Right renal pelvis (tissue), 4 donors: Measurements from ENCODE around the gene OTOG. TPM values are rescaled to one million over a fixed set of nuclear protein-coding genes. Genes with fewer than 3 reads are reported as not detected.
"Not testable (repeated sequence)": the region's sequence is repeated elsewhere in the genome, so short reads cannot be mapped to it uniquely, and the experiment has no call there.

Source experiments
- DNase-seq, 4 donors: peaks; one replicate each; pipeline ENCODE4 v3.0.0-alpha.2; 2013; ENCODE audit warnings: low read depth in 4 of 4, low spot score in 3 of 4, missing footprints in 1 of 4
- polyA plus RNA-seq, 4 donors: library from polyadenylated mRNA; unstranded; fragments of 120-200 nt; gene quantifications; one replicate each; pipeline ENCODE4 v1.2.1, GENCODE V29; 2013; ENCODE audit not compliant: insufficient read length in 4 of 4

Gene OTOG
- polyA plus RNA-seq, 4 donors, result 0.25 to 0.54 (median 0.34) TPM

DNA sequence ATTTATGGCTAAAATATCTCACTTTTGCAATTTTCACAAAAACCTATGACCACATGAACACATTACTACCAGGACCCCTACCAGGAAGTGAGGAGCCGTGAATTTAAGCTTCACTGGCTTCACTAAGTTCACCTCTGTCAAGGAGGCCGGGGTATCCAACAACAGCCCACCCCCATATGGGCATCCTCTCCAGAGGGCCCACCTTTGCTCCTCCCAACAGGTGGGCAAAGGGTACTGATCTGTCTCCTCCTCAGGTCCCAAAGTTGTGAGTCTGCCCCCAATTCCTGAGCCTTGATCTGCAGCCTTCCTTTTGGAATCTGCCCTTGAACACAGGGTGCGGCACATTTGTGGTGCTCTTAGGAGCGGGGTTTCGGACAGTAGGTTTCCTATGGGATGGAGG is 66.9 kb downstream of the OTOG start:
- DNase-seq, result no peak

DNA sequence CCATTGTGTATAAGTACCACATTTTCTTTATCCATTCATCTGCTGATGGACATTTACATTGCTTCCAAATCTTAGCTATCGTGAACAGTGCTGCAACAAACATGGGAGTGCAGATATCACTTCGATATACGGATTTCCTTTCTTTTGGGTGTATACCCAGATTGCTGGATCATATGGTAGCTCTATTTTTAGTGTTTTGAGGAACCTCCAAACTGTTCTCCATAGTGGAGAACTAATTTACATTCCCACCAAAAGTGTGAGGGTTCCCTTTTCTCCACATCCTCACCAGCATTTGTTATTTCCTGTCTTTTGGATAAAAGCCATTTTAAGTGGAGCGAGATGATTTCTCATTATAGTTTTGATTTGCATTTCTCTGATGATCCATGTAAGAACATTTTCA is 75.7 kb downstream of the OTOG start:
- DNase-seq, result not testable (repeated sequence)

DNA sequence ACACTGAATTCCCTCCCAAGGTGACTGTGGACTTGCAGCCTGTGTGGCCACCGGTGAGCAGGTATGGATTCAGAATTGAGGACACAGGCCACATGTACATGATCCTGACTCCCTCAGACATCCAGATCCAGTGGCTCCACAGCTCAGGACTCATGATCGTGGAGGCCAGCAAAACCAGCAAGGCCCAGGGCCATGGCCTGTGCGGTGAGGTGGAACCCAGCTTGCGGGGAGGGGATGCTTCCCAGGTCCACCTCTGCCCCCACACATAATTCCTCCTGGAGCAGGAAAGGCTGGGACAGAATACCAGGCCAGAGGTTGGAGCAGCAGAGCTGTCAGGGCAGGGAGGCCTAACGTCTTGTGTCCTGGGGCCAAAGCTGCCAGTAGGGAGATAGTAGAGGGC is 82.1 kb downstream of the OTOG start:
- DNase-seq, result no peak

DNA sequence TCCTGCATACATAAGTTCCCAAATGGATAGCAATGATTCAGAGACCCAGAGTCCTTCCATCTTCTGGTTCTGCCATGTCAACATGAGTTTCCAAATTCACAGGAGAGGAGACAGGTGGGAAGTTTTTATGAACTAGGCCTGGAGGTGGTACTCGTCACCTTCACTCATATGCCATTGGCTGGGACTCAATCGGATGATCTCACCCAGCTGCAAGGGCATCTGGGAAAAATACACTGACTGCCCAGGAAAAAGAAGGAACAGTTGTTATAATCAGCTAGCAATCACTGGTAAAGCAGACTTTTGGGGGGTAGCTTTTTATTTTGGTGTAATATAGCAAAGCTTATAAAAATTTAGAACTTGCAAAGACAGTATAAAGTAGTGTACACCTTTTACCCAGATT is 83.9 kb downstream of the OTOG start:
- no peak for DNase-seq

DNA sequence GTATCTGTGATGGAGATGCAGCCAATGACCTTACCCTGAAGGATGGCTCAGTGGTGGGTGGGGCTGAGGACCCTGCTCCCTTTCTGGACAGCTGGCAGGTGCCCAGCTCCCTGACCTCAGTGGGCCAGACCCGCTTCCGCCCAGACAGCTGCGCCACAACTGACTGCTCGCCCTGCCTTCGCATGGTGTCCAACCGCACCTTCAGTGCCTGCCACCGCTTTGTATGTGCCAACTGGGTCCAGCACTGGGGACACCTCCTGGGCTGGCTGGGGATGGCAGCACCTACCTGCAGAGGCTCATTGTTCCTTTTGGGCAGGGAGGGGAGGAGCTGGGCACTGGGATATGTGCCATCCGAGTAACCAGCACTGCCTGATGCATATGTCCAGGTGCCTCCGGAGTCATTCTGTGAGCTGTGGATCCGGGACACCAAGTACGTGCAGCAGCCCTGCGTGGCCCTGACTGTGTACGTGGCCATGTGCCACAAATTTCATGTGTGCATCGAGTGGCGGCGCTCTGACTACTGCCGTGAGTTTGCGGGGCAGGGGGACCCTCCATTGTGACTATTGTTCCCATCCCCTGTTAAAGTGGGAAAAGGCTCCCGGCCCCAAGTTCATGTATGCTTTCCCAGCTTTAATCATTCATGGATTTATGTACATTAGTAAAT is 84.8 kb downstream of the OTOG start:
- no peak for DNase-seq

DNA sequence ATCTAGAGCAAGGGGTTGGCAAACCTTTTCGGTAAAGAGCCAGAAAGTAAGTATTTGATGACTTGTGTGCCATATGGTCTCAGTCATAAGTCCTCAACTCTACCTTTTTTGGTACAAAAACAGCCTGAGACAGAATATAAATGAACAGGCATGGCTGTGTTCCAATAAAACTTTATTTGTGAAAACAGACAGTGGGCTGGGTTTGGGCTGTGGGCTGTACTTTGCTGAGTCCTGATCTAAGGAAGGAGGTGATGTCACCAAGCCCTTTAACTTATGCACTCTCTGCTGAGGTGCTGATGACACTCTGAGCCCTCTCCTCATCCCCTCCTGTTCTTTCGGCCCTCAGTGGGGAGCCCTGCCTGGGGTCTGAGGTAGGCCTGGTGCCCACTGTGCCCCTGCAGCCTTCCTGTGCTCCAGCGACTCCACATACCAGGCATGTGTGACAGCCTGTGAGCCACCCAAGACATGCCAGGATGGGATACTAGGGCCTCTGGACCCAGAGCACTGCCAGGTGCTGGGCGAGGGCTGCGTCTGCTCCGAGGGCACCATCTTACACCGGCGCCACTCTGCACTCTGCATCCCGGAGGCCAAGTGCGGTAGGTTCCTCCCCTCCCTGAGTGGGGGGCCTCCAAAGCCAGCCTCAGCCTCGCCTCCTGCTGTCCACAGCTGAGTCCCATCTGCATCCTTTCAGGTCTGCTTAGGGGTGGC is 86.4 kb downstream of the OTOG start:
- no peak for DNase-seq

DNA sequence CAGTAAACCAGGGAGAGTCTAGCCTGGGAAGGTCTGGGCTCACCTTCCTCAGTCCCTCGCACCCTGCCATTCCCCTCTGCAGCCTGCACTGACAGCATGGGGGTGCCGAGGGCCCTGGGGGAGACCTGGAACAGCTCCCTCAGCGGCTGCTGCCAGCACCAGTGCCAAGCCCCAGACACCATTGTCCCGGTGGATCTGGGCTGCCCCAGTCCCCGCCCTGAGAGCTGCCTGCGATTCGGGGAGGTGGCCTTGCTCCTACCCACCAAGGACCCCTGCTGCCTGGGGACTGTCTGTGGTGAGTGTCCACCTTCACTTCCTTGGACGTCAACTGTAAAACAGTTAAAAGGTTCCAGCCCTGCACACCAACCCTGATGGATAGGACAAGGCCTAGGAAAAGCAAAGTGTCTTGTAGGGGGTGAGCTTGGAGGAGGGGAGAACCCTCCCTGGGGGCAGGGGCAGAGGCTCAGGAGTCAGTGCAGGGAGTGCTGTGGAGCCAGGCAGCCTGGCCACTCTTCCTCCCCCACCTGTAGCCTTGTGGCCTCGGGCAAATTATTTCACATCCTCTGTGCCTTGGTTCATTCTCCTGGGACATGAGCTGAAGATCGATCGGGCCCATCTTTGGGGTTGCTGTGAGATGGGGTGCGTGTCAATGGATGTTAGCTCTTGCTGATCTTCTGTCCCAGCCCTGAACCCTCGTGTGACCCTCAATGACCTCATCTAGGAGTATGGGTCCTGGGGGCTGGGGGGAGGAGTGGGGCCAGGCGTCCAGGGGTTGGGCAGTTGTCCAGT is 87.1 kb downstream of the OTOG start:
- no peak for DNase-seq

DNA sequence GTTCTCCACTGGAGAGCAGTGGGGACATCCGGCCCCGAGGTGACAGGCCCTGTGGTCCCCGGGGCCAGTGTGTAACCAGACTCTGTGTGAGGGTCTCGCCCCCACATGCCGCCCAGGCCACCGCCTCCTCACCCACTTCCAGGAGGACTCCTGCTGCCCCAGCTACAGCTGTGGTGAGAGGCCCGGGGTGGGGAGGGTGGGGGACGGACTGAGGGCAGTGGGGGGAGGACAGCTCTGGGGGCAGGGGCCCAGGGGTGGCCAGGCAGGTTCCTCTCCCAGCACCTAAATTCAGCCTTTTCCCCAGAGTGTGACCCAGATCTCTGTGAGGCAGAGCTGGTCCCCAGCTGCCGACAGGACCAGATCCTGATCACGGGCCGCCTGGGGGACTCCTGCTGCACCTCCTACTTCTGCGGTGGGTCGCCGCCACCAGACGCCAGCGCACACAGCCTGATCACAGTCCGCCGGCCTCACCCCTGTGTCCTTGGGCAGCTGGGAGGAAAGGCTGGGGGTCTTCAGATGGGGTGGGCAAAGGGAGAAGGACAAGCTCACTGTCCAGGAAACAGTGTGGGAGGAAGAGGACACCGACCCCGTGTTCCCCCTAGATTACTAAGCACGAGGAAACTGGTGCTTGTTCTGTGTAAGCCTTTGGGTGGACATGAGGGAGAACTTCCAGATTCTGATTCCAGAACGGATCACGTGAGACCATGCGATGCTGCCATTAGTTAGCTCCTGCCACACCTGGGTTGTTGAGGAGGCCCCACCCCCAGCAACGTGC is 87.9 kb downstream of the OTOG start:
- DNase-seq, result no peak

DNA sequence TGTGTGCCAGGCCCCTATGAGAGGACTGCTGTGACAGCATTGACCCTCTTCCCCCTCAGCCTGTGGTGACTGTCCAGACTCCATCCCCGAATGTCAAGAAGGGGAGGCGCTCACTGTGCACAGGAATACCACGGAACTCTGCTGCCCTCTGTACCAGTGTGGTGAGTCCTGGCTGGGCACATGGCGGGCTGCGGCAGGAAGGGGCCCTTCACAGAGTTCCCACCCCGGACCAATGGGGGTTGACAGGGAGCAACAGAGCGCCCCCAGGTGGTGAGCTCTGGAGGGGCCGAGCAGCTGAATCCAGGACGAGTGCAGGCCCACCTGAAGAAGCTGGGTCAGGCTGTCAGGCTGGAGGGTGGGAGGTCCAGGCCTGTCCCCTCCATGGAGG is 88.5 kb downstream of the OTOG start:
- DNase-seq, result no peak

DNA sequence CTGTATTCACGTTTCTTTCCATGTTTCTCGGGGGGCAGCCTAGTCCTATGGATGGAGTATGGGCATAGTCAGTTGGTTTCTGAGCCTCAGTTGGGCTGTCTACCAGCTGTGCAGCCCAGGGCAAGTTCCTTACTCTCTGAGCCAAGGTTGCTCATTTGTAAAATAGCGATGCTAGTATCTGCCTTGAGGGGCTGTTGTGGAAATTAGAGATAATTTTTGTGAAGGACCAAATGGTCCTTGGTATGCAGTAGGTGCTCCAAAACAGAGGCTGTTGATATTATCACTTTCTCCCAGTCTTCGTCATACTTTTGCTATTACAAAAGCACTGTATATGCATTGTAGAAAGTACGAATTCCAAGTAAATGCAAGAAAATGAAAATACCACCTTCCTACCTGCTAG is 89.7 kb downstream of the OTOG start:
- no peak for DNase-seq

DNA sequence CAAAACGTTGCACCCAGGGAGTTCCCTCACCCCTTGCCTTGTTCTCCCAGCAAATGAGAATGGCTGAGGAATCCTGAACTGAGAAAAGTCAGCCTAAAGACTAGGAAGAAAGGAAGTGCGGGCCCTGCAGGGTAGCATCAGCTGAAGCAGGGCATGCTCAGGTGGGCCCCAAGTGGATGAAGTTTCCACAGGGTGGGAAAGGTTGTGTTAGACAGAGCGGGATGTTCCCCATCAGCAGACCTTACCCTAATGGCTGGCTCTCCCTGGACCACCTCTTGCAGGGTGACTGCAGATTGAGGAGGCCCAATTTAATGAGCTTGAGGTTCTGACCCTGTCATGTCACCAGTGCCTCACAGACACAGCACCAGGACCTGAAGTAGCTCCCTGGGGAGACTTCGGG is 90.8 kb downstream of the OTOG start:
- DNase-seq, result no peak

DNA sequence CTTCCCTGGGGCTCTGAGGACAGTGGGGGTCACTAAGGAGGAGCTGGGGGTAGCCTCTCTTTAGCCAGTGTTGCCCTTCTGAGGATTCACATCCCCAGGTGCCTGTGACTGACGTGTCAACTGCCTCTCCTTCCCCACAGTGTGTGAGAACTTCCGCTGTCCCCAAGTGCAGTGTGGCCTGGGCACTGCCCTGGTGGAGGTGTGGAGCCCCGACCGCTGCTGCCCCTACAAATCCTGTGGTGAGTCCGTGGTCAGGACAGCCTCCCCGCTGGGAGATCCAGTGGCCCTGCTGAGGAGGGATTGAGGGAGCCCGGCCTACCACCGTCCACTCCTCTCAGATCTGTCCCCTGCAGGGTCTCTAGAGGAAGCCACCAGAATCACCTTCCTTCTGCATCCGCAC is 91.3 kb downstream of the OTOG start:
- no peak for DNase-seq

DNA sequence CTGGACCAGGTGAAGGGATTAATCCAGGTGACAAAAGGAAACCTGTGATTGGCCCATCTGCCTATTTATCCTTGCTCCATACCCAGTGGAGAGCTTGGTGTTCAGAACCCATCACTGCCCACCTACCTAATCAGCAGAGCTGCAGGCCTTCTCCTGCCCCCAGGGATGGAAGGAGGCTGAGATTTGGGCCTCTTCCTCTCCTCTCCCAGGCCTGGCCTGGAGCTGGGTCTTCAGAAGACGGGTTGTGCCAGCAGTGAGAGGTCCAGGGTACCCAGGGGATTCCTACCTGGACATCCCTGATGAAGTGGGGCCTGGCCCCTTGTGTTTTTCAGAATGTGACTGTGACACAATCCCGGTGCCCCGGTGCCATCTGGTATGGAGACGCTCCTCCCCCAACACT is 92.0 kb downstream of the OTOG start:
- DNase-seq, result no peak

DNA sequence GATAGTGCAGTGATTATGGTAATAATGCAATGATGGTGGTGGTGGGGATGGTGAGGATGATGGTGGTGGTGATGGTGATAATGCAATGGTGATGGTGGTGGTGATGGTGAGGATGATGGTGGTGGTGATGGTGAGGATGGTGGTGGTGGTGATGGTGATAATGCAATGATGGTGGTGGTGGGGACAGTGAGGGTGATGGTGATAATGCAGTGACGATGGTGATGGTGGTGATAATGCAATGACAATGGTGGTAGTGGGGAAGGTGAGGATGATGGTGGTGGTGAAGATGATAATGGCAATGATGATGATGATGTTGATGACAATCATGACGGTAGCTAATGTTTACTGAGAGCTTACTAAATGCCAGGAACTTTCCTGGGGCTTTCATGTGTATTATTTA is 92.7 kb downstream of the OTOG start:
- no peak for DNase-seq

DNA sequence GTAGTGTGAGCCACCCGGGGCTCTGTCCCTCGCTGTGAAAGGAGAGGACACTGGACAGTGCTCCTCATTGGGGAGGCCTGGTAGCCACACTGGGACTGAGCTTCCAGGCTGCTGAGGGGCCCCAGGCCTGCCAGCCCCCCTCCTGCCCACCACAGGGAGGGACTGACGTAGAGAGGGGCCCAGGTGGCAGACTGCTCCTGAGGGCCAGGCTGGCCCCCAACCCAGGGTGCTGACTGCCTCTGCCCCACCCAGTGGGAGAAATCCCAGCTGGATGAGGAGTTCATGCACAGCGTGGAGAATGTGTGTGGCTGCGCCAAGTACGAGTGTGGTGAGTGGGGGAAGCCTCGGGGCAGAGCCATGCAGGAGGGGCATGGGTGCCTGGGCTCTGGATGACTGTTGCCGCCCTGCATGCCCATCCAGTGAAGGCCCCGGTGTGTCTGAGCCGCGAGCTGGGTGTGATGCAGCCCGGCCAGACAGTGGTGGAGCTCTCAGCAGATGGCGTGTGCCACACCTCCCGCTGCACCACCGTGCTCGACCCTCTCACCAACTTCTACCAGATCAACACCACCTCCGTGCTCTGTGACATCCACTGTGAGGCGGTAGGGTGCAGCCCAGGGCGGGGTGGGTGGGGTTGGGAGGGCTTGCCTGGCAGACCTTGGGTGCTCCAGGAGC is 93.6 kb downstream of the OTOG start:
- no peak for DNase-seq

DNA sequence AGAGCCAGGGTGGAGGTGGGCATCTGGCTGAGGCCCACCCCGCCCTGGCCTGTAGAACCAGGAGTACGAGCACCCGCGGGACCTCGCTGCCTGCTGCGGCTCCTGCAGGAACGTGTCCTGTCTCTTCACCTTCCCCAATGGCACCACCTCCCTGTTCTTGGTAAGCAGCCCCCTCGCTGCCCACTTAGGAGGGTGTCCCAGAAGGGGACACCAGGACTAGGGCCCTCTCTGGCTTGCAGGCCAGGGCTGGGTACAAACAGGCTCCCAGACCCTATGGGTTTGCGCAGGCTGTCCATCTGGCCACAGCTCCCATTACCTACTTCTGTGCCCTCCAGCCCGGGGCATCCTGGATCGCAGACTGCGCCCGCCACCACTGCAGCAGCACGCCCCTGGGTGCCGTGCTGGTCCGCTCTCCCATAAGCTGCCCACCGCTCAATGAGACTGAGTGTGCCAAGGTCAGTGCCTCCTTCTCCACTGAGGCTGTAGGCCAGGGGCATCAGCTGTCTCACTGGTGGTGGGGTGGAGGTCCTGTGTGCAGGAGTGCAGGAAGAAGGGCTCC is 94.8 kb downstream of the OTOG start:
- no peak for DNase-seq

DNA sequence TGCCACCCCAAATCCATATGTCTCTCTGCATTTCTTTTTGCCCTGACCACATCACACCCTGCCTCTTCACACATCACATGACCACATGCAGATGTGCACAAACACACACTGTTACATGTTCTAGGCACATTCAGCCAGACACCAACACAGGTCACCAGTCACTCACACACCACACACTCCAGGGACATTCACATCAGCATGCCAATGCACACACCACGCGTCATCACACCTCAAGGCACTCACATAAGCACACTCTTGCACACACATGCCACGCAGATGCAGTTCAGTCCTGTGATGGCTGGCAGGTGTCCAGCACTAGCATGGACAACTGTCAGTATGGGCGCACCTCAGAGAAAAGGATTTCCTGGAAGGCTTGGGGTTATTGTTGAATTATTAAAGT is 95.3 kb downstream of the OTOG start:
- no peak for DNase-seq

DNA sequence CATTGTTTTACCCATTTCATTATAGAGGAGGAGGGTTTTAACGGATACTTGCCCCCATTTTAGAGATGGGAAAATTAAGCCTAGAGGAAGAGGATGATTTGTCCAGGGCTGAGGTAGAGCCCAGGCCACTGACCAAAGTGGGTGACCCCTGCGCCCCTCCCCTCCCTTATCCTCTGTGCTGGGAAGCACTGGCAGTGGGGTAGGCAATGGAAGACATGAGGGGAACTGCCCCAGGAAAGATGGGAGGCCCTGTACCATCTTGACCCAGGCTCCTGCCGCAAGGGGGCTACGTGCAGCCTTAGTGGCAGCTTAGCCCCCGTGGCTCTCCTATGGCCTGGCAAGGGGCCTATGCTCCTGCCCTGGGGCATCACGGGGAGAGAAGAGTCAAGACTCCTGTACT is 95.9 kb downstream of the OTOG start:
- no peak for DNase-seq

DNA sequence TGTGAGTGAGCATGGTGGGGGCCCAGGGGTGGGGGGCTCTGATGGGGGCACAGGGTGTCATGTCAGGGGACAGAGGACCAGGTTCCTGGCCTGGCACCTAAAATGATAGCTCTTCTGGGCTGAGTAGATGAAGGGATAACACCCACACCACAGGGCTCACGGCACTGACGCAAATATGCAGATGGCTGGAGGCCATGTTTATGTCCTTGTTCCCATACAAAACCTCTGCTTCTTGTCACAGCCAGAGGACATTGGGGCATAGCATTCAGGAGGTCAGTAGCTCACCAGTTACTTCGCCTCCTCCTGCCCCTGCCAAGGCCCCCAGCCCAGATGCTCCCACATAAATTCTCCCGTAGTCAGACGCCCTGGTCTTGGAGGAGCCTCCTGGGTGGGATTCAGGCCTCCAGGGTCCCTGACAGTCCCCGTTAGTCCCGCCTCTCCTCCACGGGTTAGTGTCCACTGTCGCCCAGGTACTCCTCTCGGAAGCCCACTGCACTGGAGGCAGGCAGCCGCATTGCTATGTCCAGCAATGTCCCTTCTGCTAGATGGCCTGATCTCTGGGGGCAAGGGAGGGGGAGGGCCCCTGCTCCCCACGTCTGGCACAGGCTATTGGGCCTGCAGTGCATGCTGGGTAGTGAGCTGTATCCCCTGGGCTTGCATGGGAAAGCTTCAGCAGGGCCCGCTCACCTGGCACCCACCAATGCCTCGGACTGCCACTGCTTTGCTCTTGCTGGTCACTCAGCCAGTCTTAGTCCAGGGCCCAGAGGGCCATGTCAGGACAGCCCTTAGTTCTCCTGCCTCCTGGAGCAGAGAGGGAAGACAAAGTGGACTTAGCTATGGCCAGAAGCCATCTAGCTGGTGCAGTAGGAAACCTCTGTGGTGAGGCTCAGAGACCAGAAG is 96.7 kb downstream of the OTOG start:
- DNase-seq, result no peak
